H9 (cell line): Measurements from ENCODE around the gene FXYD6. TPM values are rescaled to one million over a fixed set of nuclear protein-coding genes. Genes with fewer than 3 reads are reported as not detected.

Experiments
- DNase-seq: peaks from one replicate; pipeline ENCODE4 v3.0.0-alpha.2; 2017
- H2AFZ ChIP-seq: one replicate; pipeline ENCODE4 v1.6.1; 2013; ENCODE audit warnings: mild to moderate bottlenecking, low read length, control low read depth, moderate library complexity
- H2AK5ac ChIP-seq: 2 replicates; pipeline ENCODE4 v1.6.1; 2013; ENCODE audit warnings: low read length, control low read depth, mixed read lengths; ENCODE audit not compliant: insufficient read length
- H2BK120ac ChIP-seq: one replicate; pipeline ENCODE4 v1.6.1; 2013; ENCODE audit warnings: low read depth, mild to moderate bottlenecking, low read length, control low read depth, inconsistent platforms; ENCODE audit not compliant: poor library complexity, severe bottlenecking
- H2BK12ac ChIP-seq: 2 replicates; pipeline ENCODE4 v1.6.1; 2013; ENCODE audit warnings: low read length, control low read depth, mixed read lengths, low read depth; ENCODE audit not compliant: insufficient read length
- H2BK15ac ChIP-seq: 2 replicates; pipeline ENCODE4 v1.6.1; 2013; ENCODE audit warnings: low read depth, low read length, control low read depth
- H2BK20ac ChIP-seq: one replicate; pipeline ENCODE4 v1.6.1; 2013; ENCODE audit warnings: low read depth, mild to moderate bottlenecking, low read length, control low read depth, inconsistent platforms; ENCODE audit not compliant: poor library complexity, severe bottlenecking
- H2BK5ac ChIP-seq: 2 replicates; pipeline ENCODE4 v1.6.1; 2013; ENCODE audit warnings: low read length, control low read depth, mixed read lengths; ENCODE audit not compliant: insufficient read length
- H3K14ac ChIP-seq: 2 replicates; pipeline ENCODE4 v1.6.1; 2013; ENCODE audit warnings: low read length, control low read depth; ENCODE audit not compliant: insufficient read depth
- H3K18ac ChIP-seq: 2 replicates; pipeline ENCODE4 v1.6.1; 2013; ENCODE audit warnings: low read depth, mild to moderate bottlenecking, mixed read lengths, low read length, control low read depth; ENCODE audit not compliant: insufficient read length
- H3K23ac ChIP-seq: 2 replicates; pipeline ENCODE4 v1.6.1; 2013; ENCODE audit warnings: low read length, control low read depth, mixed read lengths, low read depth; ENCODE audit not compliant: insufficient read length
- H3K23me2 ChIP-seq: 2 replicates; pipeline ENCODE4 v1.6.1; 2013; ENCODE audit warnings: low read depth, mild to moderate bottlenecking, mixed read lengths, low read length, control low read depth; ENCODE audit not compliant: insufficient read length, poor library complexity, severe bottlenecking
- H3K27ac ChIP-seq: 2 replicates; pipeline ENCODE4 v1.5.1; 2013; ENCODE audit warnings: low read length, control low read depth, mixed read lengths, low read depth; ENCODE audit not compliant: insufficient read length
- H3K27me3 ChIP-seq: 2 replicates; pipeline ENCODE4 v1.6.1; 2013; ENCODE audit warnings: low read length, control low read depth, inconsistent platforms; ENCODE audit not compliant: insufficient read depth
- H3K4ac ChIP-seq: 2 replicates; pipeline ENCODE4 v1.6.1; 2013; ENCODE audit warnings: low read depth, mild to moderate bottlenecking, control low read depth, inconsistent platforms, low read length, moderate library complexity
- H3K4me1 ChIP-seq: 2 replicates; pipeline ENCODE4 v1.6.1; 2013; ENCODE audit warnings: low read length, control low read depth, inconsistent platforms; ENCODE audit not compliant: insufficient read depth
- H3K4me2 ChIP-seq: 2 replicates; pipeline ENCODE4 v1.6.1; 2013; ENCODE audit warnings: low read length, control low read depth, mixed read lengths; ENCODE audit not compliant: insufficient read length, insufficient read depth
- H3K56ac ChIP-seq: 2 replicates; pipeline ENCODE4 v1.6.1; 2013; ENCODE audit warnings: low read depth, mild to moderate bottlenecking, mixed read lengths, low read length, control low read depth; ENCODE audit not compliant: insufficient read length
- H3K79me1 ChIP-seq: 2 replicates; pipeline ENCODE4 v1.6.1; 2013; ENCODE audit warnings: low read depth, mild to moderate bottlenecking, moderate library complexity, low read length, control low read depth, inconsistent platforms; ENCODE audit not compliant: insufficient read depth, poor library complexity, severe bottlenecking
- H3K79me2 ChIP-seq: 2 replicates; pipeline ENCODE4 v1.6.1; 2013; ENCODE audit warnings: low read length, control low read depth, inconsistent platforms; ENCODE audit not compliant: insufficient read depth
- H3K9ac ChIP-seq: 2 replicates; pipeline ENCODE4 v1.6.1; 2013; ENCODE audit warnings: low read length, control low read depth, mixed read lengths; ENCODE audit not compliant: insufficient read length; ENCODE audit errors: extremely low read depth
- H3K9me3 ChIP-seq: one replicate; pipeline ENCODE4 v1.6.1; 2013; ENCODE audit warnings: low read depth, low read length, inconsistent platforms; ENCODE audit not compliant: control insufficient read depth
- H3T11ph ChIP-seq: one replicate; pipeline ENCODE4 v1.6.1; 2013; ENCODE audit warnings: mild to moderate bottlenecking, low read length, control low read depth, inconsistent platforms
- H4K20me1 ChIP-seq: one replicate; pipeline ENCODE4 v1.6.1; 2013; ENCODE audit not compliant: control insufficient read depth, insufficient read length, insufficient read depth
- H4K5ac ChIP-seq: 2 replicates; pipeline ENCODE4 v1.6.1; 2013; ENCODE audit warnings: low read depth, mild to moderate bottlenecking, mixed read lengths, low read length, control low read depth; ENCODE audit not compliant: insufficient read length
- H4K8ac ChIP-seq: replicated peaks from 2 replicates; pipeline ENCODE4 v1.6.1; 2013; ENCODE audit warnings: low read length, control low read depth, mixed read lengths, low read depth; ENCODE audit not compliant: insufficient read length
- H4K91ac ChIP-seq: 2 replicates; pipeline ENCODE4 v1.6.1; 2013; ENCODE audit warnings: low read depth, mild to moderate bottlenecking, moderate library complexity, mixed read lengths, low read length, control low read depth; ENCODE audit not compliant: insufficient read length
- H3K27ac Mint-ChIP-seq, 3 experiments: 2 replicates in 2 of 3; 3 replicates in 1 of 3; pipeline ENCODE4 v1.8.0; 2020 to 2021; ENCODE audit warnings: mixed read lengths in 3 of 3, mild to moderate bottlenecking in 1 of 3, moderate library complexity in 1 of 3
- H3K27me3 Mint-ChIP-seq: 2 replicates; pipeline ENCODE4 v1.8.0; 2021; ENCODE audit warnings: low read depth, mild to moderate bottlenecking, moderate library complexity, mixed read lengths
- H3K36me3 Mint-ChIP-seq, 3 experiments: 2 replicates in 2 of 3; 3 replicates in 1 of 3; pipeline ENCODE4 v1.8.0; 2020 to 2021; ENCODE audit warnings: low read depth in 3 of 3, mixed read lengths in 3 of 3; ENCODE audit not compliant: insufficient read depth in 1 of 3
- H3K4me1 Mint-ChIP-seq, 2 experiments: 2 replicates each; pipeline ENCODE4 v1.8.0; 2020; ENCODE audit warnings: mixed read lengths in 2 of 2
- H3K4me3 Mint-ChIP-seq, 2 experiments: 2 replicates in 1 of 2; 3 replicates in 1 of 2; pipeline ENCODE4 v1.8.0; 2020 to 2021; ENCODE audit warnings: mild to moderate bottlenecking in 2 of 2, mixed read lengths in 2 of 2, moderate library complexity in 1 of 2
- H3K9me3 Mint-ChIP-seq, 2 experiments: 2 replicates in 1 of 2; 3 replicates in 1 of 2; pipeline ENCODE4 v1.8.0; 2020; ENCODE audit warnings: mild to moderate bottlenecking in 2 of 2, mixed read lengths in 2 of 2, moderate library complexity in 1 of 2
- WGBS: extraction: QIAGEN DNeasy Blood & Tissue Kit; methylation state at CpG from one replicate; pipeline ENCODE4 v1.1.7; 2013; ENCODE audit warnings: missing lambda C conversion rate, low lambda C conversion rate, mixed read lengths; ENCODE audit not compliant: insufficient read length; ENCODE audit errors: extremely low coverage; 5-methylcytosine and 5-hydroxymethylcytosine counted together
- total RNA-seq: library from RNA; stranded (reverse); gene quantifications from 2 replicates; pipeline ENCODE4 v1.2.1, GENCODE V29; 2021
- TF ChIP-seq, protein P1 (sequence below): fragments of 200-600 bp; sonication (generic); conservative IDR thresholded peaks from 3 replicates; pipeline ENCODE4 v1.8.0; 2021; ENCODE audit warnings: antibody characterized with exemption, mild to moderate bottlenecking

The FXYD6 gene
- total RNA-seq, 1 experiment from 2014 or later, result 18.3 TPM

DNA sequence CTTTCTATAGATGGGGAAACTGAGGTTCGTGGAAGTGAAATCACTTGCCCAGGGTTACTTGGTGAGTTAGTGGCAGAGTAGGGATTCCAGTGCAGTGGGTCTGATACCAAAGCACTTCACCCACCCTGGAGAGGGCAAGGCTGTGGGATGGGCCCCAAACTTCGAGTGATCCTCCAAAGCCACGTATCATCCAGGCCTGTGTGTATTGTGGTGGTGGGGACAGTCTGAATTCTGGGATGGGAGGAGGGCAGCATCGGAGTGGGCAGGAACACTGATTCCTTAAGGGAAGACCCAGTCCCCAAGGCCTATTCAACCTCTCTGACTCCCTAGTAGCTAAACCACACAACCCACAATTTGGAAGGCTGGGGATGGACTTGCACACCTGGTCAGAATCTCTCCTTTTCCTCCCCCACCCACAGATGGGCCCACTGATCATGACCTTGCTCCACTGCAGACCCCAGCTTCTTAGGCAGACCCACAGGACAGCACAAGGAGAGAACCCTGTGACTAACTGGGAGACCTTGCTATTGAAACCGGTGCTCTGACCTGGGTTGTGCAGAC is 41.2 kb upstream of the FXYD6 start:
- peak overlapping the region in 1 of 3 experiments; percentile 11; a peak in 2 of 7 replicates for H3K27ac Mint-ChIP-seq
- Histone ChIP-seq H3K27ac (no peak overlapping the region), H2AFZ (no peak overlapping the region), H4K91ac (no peak overlapping the region), H3K4me2 (no peak overlapping the region), H4K5ac (no peak overlapping the region), H3K4me1 (no peaks in the 10 kb centered on the region), H2AK5ac (no peak overlapping the region), H2BK15ac (no peak overlapping the region), H4K20me1 (no peaks in the 10 kb centered on the region), H3K9me3 (no peaks in the 10 kb centered on the region), H3K79me2 (no peaks in the 10 kb centered on the region), H2BK12ac (no peak overlapping the region), H2BK20ac (no peak overlapping the region), H3K4ac (no peak overlapping the region), H3K23me2 (no peaks in the 10 kb centered on the region), H3K18ac (no peak overlapping the region), H4K8ac (no peak overlapping the region), H2BK120ac (no peak overlapping the region), H3K56ac (no peak overlapping the region), H3K14ac (no peak overlapping the region), H3K79me1 (no peaks in the 10 kb centered on the region), H3K27me3 (no peaks in the 10 kb centered on the region), H2BK5ac (no peak overlapping the region), H3K23ac (no peak overlapping the region), H3K9ac (no peak overlapping the region), H3T11ph (no peak overlapping the region)
- TF ChIP-seq, protein P1, sequence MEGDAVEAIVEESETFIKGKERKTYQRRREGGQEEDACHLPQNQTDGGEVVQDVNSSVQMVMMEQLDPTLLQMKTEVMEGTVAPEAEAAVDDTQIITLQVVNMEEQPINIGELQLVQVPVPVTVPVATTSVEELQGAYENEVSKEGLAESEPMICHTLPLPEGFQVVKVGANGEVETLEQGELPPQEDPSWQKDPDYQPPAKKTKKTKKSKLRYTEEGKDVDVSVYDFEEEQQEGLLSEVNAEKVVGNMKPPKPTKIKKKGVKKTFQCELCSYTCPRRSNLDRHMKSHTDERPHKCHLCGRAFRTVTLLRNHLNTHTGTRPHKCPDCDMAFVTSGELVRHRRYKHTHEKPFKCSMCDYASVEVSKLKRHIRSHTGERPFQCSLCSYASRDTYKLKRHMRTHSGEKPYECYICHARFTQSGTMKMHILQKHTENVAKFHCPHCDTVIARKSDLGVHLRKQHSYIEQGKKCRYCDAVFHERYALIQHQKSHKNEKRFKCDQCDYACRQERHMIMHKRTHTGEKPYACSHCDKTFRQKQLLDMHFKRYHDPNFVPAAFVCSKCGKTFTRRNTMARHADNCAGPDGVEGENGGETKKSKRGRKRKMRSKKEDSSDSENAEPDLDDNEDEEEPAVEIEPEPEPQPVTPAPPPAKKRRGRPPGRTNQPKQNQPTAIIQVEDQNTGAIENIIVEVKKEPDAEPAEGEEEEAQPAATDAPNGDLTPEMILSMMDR, result no peak
- H3K4me3 Mint-ChIP-seq, result no peak overlapping the region
- no peaks in the 10 kb centered on the region for H3K9me3 Mint-ChIP-seq
- H3K4me1 Mint-ChIP-seq, result peaks cover 0 to 7% of the 10 kb centered on the region in 2 experiments
- H3K36me3 Mint-ChIP-seq, result no peaks in the 10 kb centered on the region
- no CpG with 5 or more reads among the region's 5 CpGs for WGBS
- peaks cover 14% of the 10 kb centered on the region for H3K27me3 Mint-ChIP-seq
- DNase-seq, result no peak
